Left ventricle myocardium superior (tissue), 1 donor: ENCODE measurements around the gene NOS1AP. TPM values are rescaled to one million over a fixed set of nuclear protein-coding genes. Genes with fewer than 3 reads are reported as not detected.

Source experiments
- ATAC-seq: fragments of 200-7000 bp; cut with Tn5 transposase; one replicate; pipeline ENCODE4 v1.9.1; 2020; ENCODE audit warnings: mild to moderate bottlenecking, moderate library complexity
- DNase-seq: peaks from one replicate; pipeline ENCODE4 v3.0.0-alpha.2; 2020
- intact Hi-C: fragments of 100-400 bp; cut with micrococcal nuclease; formaldehyde crosslinking; loops from one replicate; pipeline ENCODE4 v1.11.0; 2022
- total RNA-seq: library from RNA; stranded (reverse); fragmentation: NEBNext Ultra II Directional; extraction: Animal tissue kit (Norgen Biotek cat#: 25700); gene quantifications from one replicate; pipeline ENCODE4 v1.2.1, GENCODE V29; 2021
- donor health status: DM: no; HTN: yes; CAD: no; lungs with severe emphysema.

NOS1AP gene
- total RNA-seq, 1 donor from 2014 or later, result 5.0 TPM

- ATAC-seq (no peak), DNase-seq (no peak)
- intact Hi-C loops, result no loop called here
Observed at GRCh38 chr1:162179121-162179520, 109.6 kb downstream of the NOS1AP start.

GRCh38 chr1:162180813-162181212 is 111.3 kb downstream of the NOS1AP start:
- ATAC-seq (no peak), DNase-seq (no peak)
- intact Hi-C loops, result no loop called here

- no peak for DNase-seq
- intact Hi-C loops, result no loop called here
Observed at GRCh38 chr1:162182090-162182489, 112.6 kb downstream of the NOS1AP start.

GRCh38 chr1:162185314-162186025 is 116.0 kb downstream of the NOS1AP start:
- no peak for DNase-seq
- ATAC-seq, result no peak
- intact Hi-C loops, result no loop called here

More at GRCh38 chr1:162182090-162182489, 112.6 kb downstream of the NOS1AP start:
- no peak for ATAC-seq

- DNase-seq (no peak), ATAC-seq (no peak)
- intact Hi-C loops, result no loop called here
Observed at GRCh38 chr1:162186026-162186374, 116.5 kb downstream of the NOS1AP start.

GRCh38 chr1:162186406-162186805 is 116.9 kb downstream of the NOS1AP start:
- ATAC-seq (no peak), DNase-seq (no peak)
- intact Hi-C loops, result no loop called here

GRCh38 chr1:162187687-162188276 is 118.3 kb downstream of the NOS1AP start:
- intact Hi-C loops, result no loop called here
- ATAC-seq, result peak; percentile 27
- peak; percentile 40 for DNase-seq

GRCh38 chr1:162189345-162189744 is 119.9 kb downstream of the NOS1AP start:
- DNase-seq (no peak), ATAC-seq (no peak)
- intact Hi-C loops, result no loop called here

GRCh38 chr1:162191396-162192305 is 122.2 kb downstream of the NOS1AP start:
- no peak for ATAC-seq
- intact Hi-C loops, result no loop called here
- no peak for DNase-seq

- DNase-seq (no peak), ATAC-seq (no peak)
- intact Hi-C loops, result no loop called here
Observed at GRCh38 chr1:162192306-162192678, 122.8 kb downstream of the NOS1AP start.

GRCh38 chr1:162192763-162193162 is 123.3 kb downstream of the NOS1AP start:
- ATAC-seq, result peak; percentile 66
- intact Hi-C loops, result no loop called here
- no peak for DNase-seq

- ATAC-seq (peak; percentile 67), DNase-seq (no peak)
- intact Hi-C loops, result no loop called here
Observed at GRCh38 chr1:162193221-162193620, 123.7 kb downstream of the NOS1AP start.

- peak; percentile 49 for DNase-seq
- intact Hi-C loops, result no loop called here
- peak; percentile 89 for ATAC-seq
Observed at GRCh38 chr1:162193815-162194214, 124.3 kb downstream of the NOS1AP start.

GRCh38 chr1:162195567-162195966 is 126.1 kb downstream of the NOS1AP start:
- ATAC-seq (no peak), DNase-seq (no peak)
- intact Hi-C loops, result no loop called here

- intact Hi-C loops, result no loop called here
- ATAC-seq (no peak), DNase-seq (no peak)
Observed at GRCh38 chr1:162196387-162196786, 126.9 kb downstream of the NOS1AP start.

- peak; percentile 62 for ATAC-seq
- intact Hi-C loops, result no loop called here
- no peak for DNase-seq
Observed at GRCh38 chr1:162197041-162197531, 127.6 kb downstream of the NOS1AP start.

- no peak for DNase-seq
- intact Hi-C loops, result no loop called here
- peak; percentile 11 for ATAC-seq
Observed at GRCh38 chr1:162197615-162198421, 128.3 kb downstream of the NOS1AP start.

GRCh38 chr1:162200096-162200847 is 130.8 kb downstream of the NOS1AP start:
- intact Hi-C loops, result no loop called here
- DNase-seq (no peak), ATAC-seq (no peak)
